GM21390 (cell line): ENCODE data around the gene EIF4E2.
"Not testable (repeated sequence)": the region's sequence is repeated elsewhere in the genome, so short reads cannot be mapped to it uniquely, and the experiment has no call there.

Experiments used
- ATAC-seq: cut with Tn5 transposase; IDR thresholded peaks from one replicate; pipeline ENCODE4 v1.9.1; 2021; ENCODE audit not compliant: unreplicated experiment

Gene EIF4E2

GRCh38 chr2:232563580-232563979 lies 13.1 kb downstream of the EIF4E2 start:
- ATAC-seq: no peak

- ATAC-seq: no peak
These were observed 17.2 kb downstream of the EIF4E2 start for GRCh38 chr2:232567721-232568120.

- ATAC-seq: no peak
These were observed 17.7 kb downstream of the EIF4E2 start for GRCh38 chr2:232568161-232568560.

GRCh38 chr2:232569541-232569940 lies 19.1 kb downstream of the EIF4E2 start:
- no peak for ATAC-seq

- ATAC-seq: not testable (repeated sequence)
These were observed 20.0 kb downstream of the EIF4E2 start for GRCh38 chr2:232570481-232570880.

GRCh38 chr2:232571026-232571474 lies 20.6 kb downstream of the EIF4E2 start:
- ATAC-seq: no peak

- ATAC-seq: no peak
These were observed 22.6 kb downstream of the EIF4E2 start for GRCh38 chr2:232573042-232573441.

GRCh38 chr2:232573771-232574435 lies 23.4 kb downstream of the EIF4E2 start:
- no peak for ATAC-seq

- ATAC-seq: no peak
These were observed 24.4 kb downstream of the EIF4E2 start for GRCh38 chr2:232574674-232575403.

- ATAC-seq: no peak
These were observed 24.9 kb downstream of the EIF4E2 start for GRCh38 chr2:232575404-232575746.

- no peak for ATAC-seq
These were observed 26.5 kb downstream of the EIF4E2 start for GRCh38 chr2:232576995-232577394.

- ATAC-seq: no peak
These were observed 27.4 kb downstream of the EIF4E2 start for GRCh38 chr2:232577841-232578240.

- ATAC-seq: no peak
These were observed 28.1 kb downstream of the EIF4E2 start for GRCh38 chr2:232578626-232579025.

GRCh38 chr2:232580648-232580981 lies 30.1 kb downstream of the EIF4E2 start:
- no peak for ATAC-seq

- no peak for ATAC-seq
These were observed 31.2 kb downstream of the EIF4E2 start for GRCh38 chr2:232581725-232582124.

- ATAC-seq: no peak
These were observed 33.7 kb downstream of the EIF4E2 start for GRCh38 chr2:232584238-232584637.

- no peak for ATAC-seq
These were observed 36.5 kb downstream of the EIF4E2 start for GRCh38 chr2:232586943-232587505.

GRCh38 chr2:232587512-232587911 lies 37.0 kb downstream of the EIF4E2 start:
- ATAC-seq: no peak

- ATAC-seq: no peak
These were observed 37.5 kb downstream of the EIF4E2 start for GRCh38 chr2:232588031-232588430.

- ATAC-seq: no peak
These were observed 38.4 kb downstream of the EIF4E2 start for GRCh38 chr2:232588680-232589585.

GRCh38 chr2:232592772-232593395 lies 42.4 kb downstream of the EIF4E2 start:
- no peak for ATAC-seq
